Measurements from ENCODE around the gene GAS7. TPM values are rescaled to one million over a fixed set of nuclear protein-coding genes. Genes with fewer than 3 reads are reported as not detected.

The GAS7 gene
- total and polyA plus RNA-seq, 2 experiments from 2014 or later = 25.8 to 27.3 TPM

GRCh38 chr17:10178506-10178991, 19.9 kb downstream of the GAS7 start:
- H3K27ac ChIP-seq = peak overlapping the region; percentile 62
- peaks cover 30% of the 10 kb centered on the region for H3K79me2 ChIP-seq
- WGBS (ENCODE audit: low lambda C conversion rate, missing lambda C conversion rate) = 47% methylated on average over 8 of the region's 8 CpGs
- no peak for TF ChIP-seq CTCF (IDR thresholded peaks at IDR 0.05; ENCODE audit: poor library complexity)
- no peak for TF ChIP-seq EZH2 (IDR thresholded peaks at IDR 0.05; ENCODE audit: borderline replicate concordance)
- TF ChIP-seq EZH2phosphoT487 (IDR thresholded peaks at IDR 0.05; ENCODE audit: low read depth, severe bottlenecking, unreplicated experiment) = no peak
- peak overlapping the region; percentile 9 for H3K4me2 ChIP-seq
- no peaks in the 10 kb centered on the region for H3K9me3 ChIP-seq (ENCODE audit: low read depth)
- DNase-seq (ENCODE audit: low spot score) = no peak
- no peaks in the 10 kb centered on the region for H3K9me2 ChIP-seq (replicated peaks; ENCODE audit: insufficient read depth)
- no peak overlapping the region for H2AFZ ChIP-seq
- H4K20me1 ChIP-seq (ENCODE audit: insufficient read depth, poor library complexity, severe bottlenecking) = peaks cover 4% of the 10 kb centered on the region
- no peaks in the 10 kb centered on the region for H3K27me3 ChIP-seq
- H3K4me3 ChIP-seq = no peak overlapping the region
- peaks cover 4% of the 10 kb centered on the region for H3K4me1 ChIP-seq (ENCODE audit: insufficient read depth)
- H3K36me3 ChIP-seq (replicated peaks; ENCODE audit: insufficient read depth, low read depth) = no peaks in the 10 kb centered on the region

- H2AFZ ChIP-seq = no peak overlapping the region
- no peaks in the 10 kb centered on the region for H3K36me3 ChIP-seq (replicated peaks; ENCODE audit: insufficient read depth, low read depth)
- WGBS (ENCODE audit: low lambda C conversion rate, missing lambda C conversion rate) = 51% methylated on average over 12 of the region's 12 CpGs
- peaks cover 4% of the 10 kb centered on the region for H4K20me1 ChIP-seq (ENCODE audit: insufficient read depth, poor library complexity, severe bottlenecking)
- no peak for TF ChIP-seq CTCF (IDR thresholded peaks at IDR 0.05; ENCODE audit: poor library complexity)
- no peak for TF ChIP-seq EZH2phosphoT487 (IDR thresholded peaks at IDR 0.05; ENCODE audit: low read depth, severe bottlenecking, unreplicated experiment)
- TF ChIP-seq EZH2 (IDR thresholded peaks at IDR 0.05; ENCODE audit: borderline replicate concordance) = no peak
- no peaks in the 10 kb centered on the region for H3K27me3 ChIP-seq
- peak overlapping the region; percentile 62 for H3K27ac ChIP-seq
- H3K9me2 ChIP-seq (replicated peaks; ENCODE audit: insufficient read depth) = no peaks in the 10 kb centered on the region
- DNase-seq (ENCODE audit: low spot score) = peak; percentile 51
- H3K4me2 ChIP-seq = peak overlapping the region; percentile 9
- no peak overlapping the region for H3K4me3 ChIP-seq
- H3K9me3 ChIP-seq (ENCODE audit: low read depth) = no peaks in the 10 kb centered on the region
- H3K4me1 ChIP-seq (ENCODE audit: insufficient read depth) = peaks cover 4% of the 10 kb centered on the region
- H3K79me2 ChIP-seq = peaks cover 31% of the 10 kb centered on the region
Observed at GRCh38 chr17:10177913-10178505, 20.4 kb downstream of the GAS7 start.

- 67% methylated on average over 6 of the region's 6 CpGs for WGBS (ENCODE audit: low lambda C conversion rate, missing lambda C conversion rate)
- H3K4me3 ChIP-seq = no peak overlapping the region
- peaks cover 33% of the 10 kb centered on the region for H3K79me2 ChIP-seq
- no peaks in the 10 kb centered on the region for H3K36me3 ChIP-seq (replicated peaks; ENCODE audit: insufficient read depth, low read depth)
- H2AFZ ChIP-seq = no peak overlapping the region
- H3K9me2 ChIP-seq (replicated peaks; ENCODE audit: insufficient read depth) = no peaks in the 10 kb centered on the region
- H3K27me3 ChIP-seq = no peaks in the 10 kb centered on the region
- no peak overlapping the region for H3K27ac ChIP-seq
- no peak for DNase-seq (ENCODE audit: low spot score)
- no peaks in the 10 kb centered on the region for H3K9me3 ChIP-seq (ENCODE audit: low read depth)
- H3K4me1 ChIP-seq (ENCODE audit: insufficient read depth) = peaks cover 9% of the 10 kb centered on the region
- no peak for TF ChIP-seq EZH2phosphoT487 (IDR thresholded peaks at IDR 0.05; ENCODE audit: low read depth, severe bottlenecking, unreplicated experiment)
- no peak for TF ChIP-seq EZH2 (IDR thresholded peaks at IDR 0.05; ENCODE audit: borderline replicate concordance)
- TF ChIP-seq CTCF (IDR thresholded peaks at IDR 0.05; ENCODE audit: poor library complexity) = no peak
- peaks cover 4% of the 10 kb centered on the region for H4K20me1 ChIP-seq (ENCODE audit: insufficient read depth, poor library complexity, severe bottlenecking)
- H3K4me2 ChIP-seq = peak overlapping the region; percentile 9
Observed at GRCh38 chr17:10177131-10177912, 21.1 kb downstream of the GAS7 start.
